Endodermal cell (in vitro differentiated cells): ENCODE measurements around the gene ZNF593OS. TPM values are rescaled to one million over a fixed set of nuclear protein-coding genes. Genes with fewer than 3 reads are reported as not detected.

Experiments used
- DNase-seq: peaks from one replicate; pipeline ENCODE4 v3.0.0-alpha.2; 2017
- H3K27ac ChIP-seq: 2 replicates; pipeline ENCODE4 v1.5.1; 2013; ENCODE audit warnings: mild to moderate bottlenecking, low read depth, low read length, moderate library complexity
- H3K27me3 ChIP-seq: 2 replicates; pipeline ENCODE4 v1.6.1; 2013; ENCODE audit warnings: mild to moderate bottlenecking, low read length, moderate library complexity; ENCODE audit not compliant: insufficient read depth, control insufficient read depth, poor library complexity, severe bottlenecking
- H3K36me3 ChIP-seq: 2 replicates; pipeline ENCODE4 v1.7.0; 2013; ENCODE audit warnings: mild to moderate bottlenecking, low read length, moderate library complexity; ENCODE audit not compliant: control insufficient read depth, insufficient read depth
- H3K4me1 ChIP-seq: one replicate; pipeline ENCODE4 v1.7.0; 2013; ENCODE audit warnings: low read length; ENCODE audit not compliant: control insufficient read depth, insufficient read depth
- H3K4me3 ChIP-seq: 2 replicates; pipeline ENCODE4 v1.5.1; 2013; ENCODE audit warnings: mild to moderate bottlenecking, low read length, moderate library complexity
- H3K9ac ChIP-seq: 2 replicates; pipeline ENCODE4 v1.6.1; 2013; ENCODE audit warnings: mild to moderate bottlenecking, low read length, moderate library complexity; ENCODE audit not compliant: poor library complexity, severe bottlenecking; ENCODE audit errors: extremely low read depth
- H3K9me3 ChIP-seq: 2 replicates; pipeline ENCODE4 v1.6.1; 2013; ENCODE audit warnings: mild to moderate bottlenecking, low read length, moderate library complexity; ENCODE audit not compliant: control insufficient read depth
- H3K27ac Mint-ChIP-seq: 2 replicates; pipeline ENCODE4 v1.8.0; 2020; ENCODE audit warnings: mixed read lengths
- H3K27me3 Mint-ChIP-seq: 2 replicates; pipeline ENCODE4 v1.8.0; 2021; ENCODE audit warnings: mild to moderate bottlenecking, mixed read lengths; ENCODE audit not compliant: insufficient read depth
- H3K36me3 Mint-ChIP-seq: 2 replicates; pipeline ENCODE4 v1.8.0; 2020; ENCODE audit warnings: low read depth, mixed read lengths
- H3K4me1 Mint-ChIP-seq: 2 replicates; pipeline ENCODE4 v1.8.0; 2020; ENCODE audit warnings: mixed read lengths
- H3K4me3 Mint-ChIP-seq: 2 replicates; pipeline ENCODE4 v1.8.0; 2020; ENCODE audit warnings: mild to moderate bottlenecking, moderate library complexity, mixed read lengths
- H3K9me3 Mint-ChIP-seq: 2 replicates; pipeline ENCODE4 v1.8.0; 2020; ENCODE audit warnings: mild to moderate bottlenecking, mixed read lengths
- WGBS, 2 experiments: methylation state at CpG; one replicate each; pipeline versions ENCODE4 v1.1.5 to v1.1.7; 2013; ENCODE audit warnings: missing lambda C conversion rate in 2 of 2, mixed read lengths in 1 of 2; ENCODE audit not compliant: insufficient coverage in 1 of 2, insufficient read length in 1 of 2; 5-methylcytosine and 5-hydroxymethylcytosine counted together
- total RNA-seq, 2 donors: library from RNA; stranded (reverse); fragmentation: NEBNext Ultra II Directional in 1 of 2; extraction: Animal tissue kit (Norgen Biotek cat#: 25700) in 1 of 2; gene quantifications; 2 replicates in 1 of 2; 3 replicates in 1 of 2; pipeline ENCODE4 v1.2.1, GENCODE V29; 2021
- TF ChIP-seq, protein P1 (sequence below): fragments of 200-600 bp; sonication (generic); conservative IDR thresholded peaks from 2 replicates; pipeline ENCODE4 v1.5.0; 2021; ENCODE audit warnings: antibody characterized with exemption, mild to moderate bottlenecking

The ZNF593OS gene
- total RNA-seq, 2 donors from 2014 or later: not detected

DNA sequence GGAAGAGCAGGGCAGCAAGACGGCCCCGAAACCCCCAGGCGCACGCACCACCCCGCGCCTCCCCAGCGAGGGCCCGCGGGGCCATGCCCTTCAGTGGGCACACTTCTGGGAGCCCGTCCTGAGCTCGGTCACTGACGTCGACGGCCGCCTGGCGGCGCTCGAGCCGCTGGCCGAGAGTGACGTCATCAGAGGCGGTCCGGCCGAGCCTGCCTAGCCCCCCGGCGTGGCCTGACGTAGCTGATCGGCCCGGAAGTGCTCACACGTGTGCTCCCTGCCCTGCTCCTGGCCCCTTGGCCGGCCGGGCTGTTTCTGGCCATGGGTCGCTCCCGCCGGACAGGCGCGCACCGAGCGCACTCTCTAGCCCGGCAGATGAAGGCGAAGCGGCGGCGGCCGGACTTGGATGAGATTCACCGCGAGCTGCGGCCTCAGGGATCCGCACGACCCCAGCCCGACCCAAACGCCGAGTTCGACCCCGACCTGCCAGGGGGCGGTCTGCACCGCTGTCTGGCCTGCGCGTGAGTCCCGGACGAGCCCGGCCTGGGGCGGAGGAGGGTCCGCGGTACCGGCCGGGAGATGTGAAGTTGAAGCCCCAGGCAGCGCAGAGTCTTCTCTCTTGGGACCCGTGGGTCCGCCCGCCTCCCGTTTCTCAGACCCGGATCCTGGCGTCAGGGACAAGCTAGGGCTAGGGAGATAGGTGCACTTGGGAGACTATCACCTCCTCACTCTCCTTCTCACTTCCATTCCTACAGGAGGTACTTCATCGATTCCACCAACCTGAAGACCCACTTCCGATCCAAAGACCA is 1.8 kb downstream of the ZNF593OS start, which contains the start of gene ZNF593:
Gene ZNF593, plus strand, starts transcription at position 240 of the 803 bp plus-strand sequence. Its CDS starts 76 bp downstream, at position 316.
- Mint-ChIP-seq H3K9me3 (no peaks in the 10 kb centered on the region), H3K4me1 (peaks cover 28% of the 10 kb centered on the region), H3K36me3 (peaks cover 4% of the 10 kb centered on the region), H3K27ac (peak within 1 kb of the TSS; percentile 91), H3K27me3 (peaks cover 29% of the 10 kb centered on the region), H3K4me3 (peak within 1 kb of the TSS; percentile 80)
- H3K4me1 ChIP-seq: peaks cover 15% of the 10 kb centered on the region
- peak; percentile 96 for DNase-seq
- no peaks in the 10 kb centered on the region for H3K27me3 ChIP-seq
- H3K27ac ChIP-seq: peak within 1 kb of the TSS; percentile 79
- peak within 1 kb of the TSS; percentile 91 for H3K4me3 ChIP-seq
- H3K9me3 ChIP-seq: no peaks in the 10 kb centered on the region
- TF ChIP-seq, protein P1, sequence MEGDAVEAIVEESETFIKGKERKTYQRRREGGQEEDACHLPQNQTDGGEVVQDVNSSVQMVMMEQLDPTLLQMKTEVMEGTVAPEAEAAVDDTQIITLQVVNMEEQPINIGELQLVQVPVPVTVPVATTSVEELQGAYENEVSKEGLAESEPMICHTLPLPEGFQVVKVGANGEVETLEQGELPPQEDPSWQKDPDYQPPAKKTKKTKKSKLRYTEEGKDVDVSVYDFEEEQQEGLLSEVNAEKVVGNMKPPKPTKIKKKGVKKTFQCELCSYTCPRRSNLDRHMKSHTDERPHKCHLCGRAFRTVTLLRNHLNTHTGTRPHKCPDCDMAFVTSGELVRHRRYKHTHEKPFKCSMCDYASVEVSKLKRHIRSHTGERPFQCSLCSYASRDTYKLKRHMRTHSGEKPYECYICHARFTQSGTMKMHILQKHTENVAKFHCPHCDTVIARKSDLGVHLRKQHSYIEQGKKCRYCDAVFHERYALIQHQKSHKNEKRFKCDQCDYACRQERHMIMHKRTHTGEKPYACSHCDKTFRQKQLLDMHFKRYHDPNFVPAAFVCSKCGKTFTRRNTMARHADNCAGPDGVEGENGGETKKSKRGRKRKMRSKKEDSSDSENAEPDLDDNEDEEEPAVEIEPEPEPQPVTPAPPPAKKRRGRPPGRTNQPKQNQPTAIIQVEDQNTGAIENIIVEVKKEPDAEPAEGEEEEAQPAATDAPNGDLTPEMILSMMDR: peak; percentile 95
- H3K9ac ChIP-seq: peak within 1 kb of the TSS; percentile 79
- WGBS, 2 experiments: 0 to 2% methylated on average over 38 to 75 of the region's 76 CpGs
- no peaks in the 10 kb centered on the region for H3K36me3 ChIP-seq

DNA sequence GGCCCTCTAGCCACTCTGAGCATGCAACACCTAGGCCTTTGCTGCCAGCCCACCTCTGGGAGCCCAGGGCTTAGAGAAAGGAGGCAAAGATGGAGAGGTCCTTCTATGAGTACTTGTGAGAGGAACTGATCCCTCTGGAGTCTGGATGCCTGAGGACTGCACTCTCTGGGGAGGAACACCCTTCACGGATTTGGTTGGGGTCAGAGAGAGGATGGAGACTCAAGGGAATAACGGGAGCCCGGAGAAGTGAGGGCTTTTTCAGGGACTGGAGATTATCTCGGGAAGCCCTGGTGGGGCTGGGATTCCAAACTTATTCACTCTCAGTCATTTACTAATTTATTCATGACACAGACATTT is 2.5 kb downstream of the ZNF593OS start:
- Mint-ChIP-seq H3K9me3 (no peaks in the 10 kb centered on the region), H3K36me3 (peaks cover 4% of the 10 kb centered on the region), H3K4me1 (peaks cover 32% of the 10 kb centered on the region), H3K4me3 (peak overlapping the region; percentile 80), H3K27me3 (peaks cover 34% of the 10 kb centered on the region), H3K27ac (peak overlapping the region; percentile 79)
- DNase-seq: no peak
- Histone ChIP-seq H3K27me3 (no peaks in the 10 kb centered on the region), H3K36me3 (no peaks in the 10 kb centered on the region), H3K4me3 (peak overlapping the region; percentile 91), H3K27ac (peak overlapping the region; percentile 79), H3K9me3 (no peaks in the 10 kb centered on the region), H3K4me1 (peaks cover 15% of the 10 kb centered on the region), H3K9ac (no peak overlapping the region)
- TF ChIP-seq, protein P1: no peak
- WGBS, 2 experiments: 77 to 88% methylated on average over 1 to 4 of the region's 4 CpGs

DNA sequence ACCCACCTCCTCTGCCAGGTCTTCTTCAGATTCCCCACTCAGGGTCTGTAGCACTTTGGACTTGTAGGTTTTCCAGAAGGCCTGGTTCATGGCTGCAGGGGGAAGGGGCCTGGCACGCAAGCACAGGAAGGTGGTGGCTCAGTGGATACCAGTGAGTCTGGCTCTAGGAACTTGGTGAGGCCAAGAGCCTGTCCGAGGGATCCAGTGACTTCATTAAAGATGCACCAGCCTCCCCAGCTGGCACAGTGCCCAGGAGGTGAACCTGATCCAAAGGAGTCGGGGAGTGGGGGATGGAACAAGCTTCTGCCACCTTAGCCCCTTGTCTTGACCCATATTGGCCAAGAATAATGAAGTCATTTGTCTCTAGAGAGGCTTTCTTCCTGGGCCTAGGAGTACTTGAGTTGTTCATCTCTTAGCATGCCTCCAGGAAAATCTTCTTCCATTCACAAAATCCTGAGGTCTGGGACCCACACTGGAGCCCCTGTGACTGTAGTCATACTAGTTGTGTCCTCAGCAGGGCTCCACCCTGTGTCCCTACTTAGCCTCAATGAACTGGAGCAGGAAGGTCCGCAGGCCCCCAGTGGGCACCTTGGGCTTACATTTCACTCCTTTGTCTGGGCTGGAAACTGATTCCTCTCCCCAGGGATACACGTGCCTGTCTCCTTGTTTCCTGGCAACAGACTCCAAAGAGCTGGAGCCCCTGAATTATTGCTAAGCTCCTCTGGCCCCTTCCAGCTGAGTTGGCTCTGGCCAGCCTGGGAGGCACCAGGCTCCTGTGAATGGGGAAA is 3.0 kb downstream of the ZNF593OS start, which contains the start of gene C1orf232:
Gene C1orf232, minus strand, starts transcription at position 554 of the 788 bp plus-strand sequence. Its CDS starts 464 bp downstream, at position 90.
- H3K4me1 ChIP-seq: peaks cover 15% of the 10 kb centered on the region
- peak within 1 kb of the TSS; percentile 79 for H3K27ac ChIP-seq
- Mint-ChIP-seq H3K9me3 (no peaks in the 10 kb centered on the region), H3K4me1 (peaks cover 32% of the 10 kb centered on the region), H3K27me3 (peaks cover 38% of the 10 kb centered on the region), H3K27ac (peak within 1 kb of the TSS; percentile 91), H3K4me3 (peak within 1 kb of the TSS; percentile 80), H3K36me3 (peaks cover 4% of the 10 kb centered on the region)
- DNase-seq: no peak
- 61 to 85% methylated on average over 3 to 5 of the region's 5 CpGs for WGBS, 2 experiments
- TF ChIP-seq, protein P1: no peak
- peak within 1 kb of the TSS; percentile 79 for H3K9ac ChIP-seq
- peaks cover 5% of the 10 kb centered on the region for H3K27me3 ChIP-seq
- H3K9me3 ChIP-seq: no peaks in the 10 kb centered on the region
- no peaks in the 10 kb centered on the region for H3K36me3 ChIP-seq
- peak within 1 kb of the TSS; percentile 91 for H3K4me3 ChIP-seq
